Stimulated activated CD4-positive, alpha-beta T cell treated with anti-CD3 and anti-CD28 coated beads, Interleukin-4, amount 100 ng/mL, for 24 hours (primary cell): ENCODE measurements around the gene LRP3.
"Not testable (repeated sequence)": the region's sequence is repeated elsewhere in the genome, so short reads cannot be mapped to it uniquely, and the experiment has no call there.

Experiments
- DNase-seq: peaks from one replicate; pipeline ENCODE4 v3.0.0-alpha.2; 2020

Gene LRP3

GRCh38 chr19:33177417-33177979 is 16.6 kb upstream of the LRP3 start:
- no peak for DNase-seq

- no peak for DNase-seq
Observed at GRCh38 chr19:33186431-33187182, 7.5 kb upstream of the LRP3 start.

GRCh38 chr19:33187183-33187540 is 7.0 kb upstream of the LRP3 start:
- no peak for DNase-seq

- DNase-seq: no peak
Observed at GRCh38 chr19:33189453-33189852, 4.7 kb upstream of the LRP3 start.

GRCh38 chr19:33191092-33191491 is 3.0 kb upstream of the LRP3 start:
- not testable (repeated sequence) for DNase-seq

- DNase-seq: no peak
Observed at GRCh38 chr19:33191501-33191900, 2.6 kb upstream of the LRP3 start.

- no peak for DNase-seq
Observed at GRCh38 chr19:33192010-33192409, 2.1 kb upstream of the LRP3 start.

- DNase-seq: no peak
Observed at GRCh38 chr19:33193269-33193864, 763 bp upstream of the LRP3 start.

GRCh38 chr19:33194532-33194885 is 379 bp downstream of the LRP3 start:
- no peak for DNase-seq

GRCh38 chr19:33194886-33195644 is 935 bp downstream of the LRP3 start:
- DNase-seq: no peak

- no peak for DNase-seq
Observed at GRCh38 chr19:33195645-33196347, 1.7 kb downstream of the LRP3 start.

GRCh38 chr19:33196446-33197193 is 2.5 kb downstream of the LRP3 start:
- no peak for DNase-seq

- no peak for DNase-seq
Observed at GRCh38 chr19:33197591-33198000, 3.5 kb downstream of the LRP3 start.

GRCh38 chr19:33198169-33198568 is 4.0 kb downstream of the LRP3 start:
- no peak for DNase-seq

- no peak for DNase-seq
Observed at GRCh38 chr19:33199441-33200265, 5.5 kb downstream of the LRP3 start.

- no peak for DNase-seq
Observed at GRCh38 chr19:33201473-33201872, 7.3 kb downstream of the LRP3 start.

GRCh38 chr19:33201886-33202545 is 7.9 kb downstream of the LRP3 start:
- DNase-seq: no peak

GRCh38 chr19:33202546-33203507 is 8.7 kb downstream of the LRP3 start:
- DNase-seq: no peak

GRCh38 chr19:33203529-33203928 is 9.4 kb downstream of the LRP3 start:
- DNase-seq: no peak
